LNCAP (cell line): Measurements from ENCODE around the gene WWOX.

ENCODE experiments used
- CTCF ChIP-seq: fragments of 450-650 bp; IDR thresholded peaks from 2 replicates; pipeline ENCODE4 v1.5.1; 2017; ENCODE audit warnings: mild to moderate bottlenecking

WWOX gene

GRCh38 chr16:79143026-79143425 is 1043.6 kb downstream of the WWOX start:
- no peak for TF ChIP-seq CTCF

GRCh38 chr16:79150151-79150550 is 1050.7 kb downstream of the WWOX start:
- no peak for TF ChIP-seq CTCF

GRCh38 chr16:79150632-79151310 is 1051.3 kb downstream of the WWOX start:
- no peak for TF ChIP-seq CTCF

GRCh38 chr16:79154086-79154485 is 1054.6 kb downstream of the WWOX start:
- TF ChIP-seq CTCF: no peak

- TF ChIP-seq CTCF: no peak
Measured at GRCh38 chr16:79155471-79155870, 1056.0 kb downstream of the WWOX start.

GRCh38 chr16:79155904-79156303 is 1056.5 kb downstream of the WWOX start:
- TF ChIP-seq CTCF: no peak

GRCh38 chr16:79156761-79157160 is 1057.3 kb downstream of the WWOX start:
- TF ChIP-seq CTCF: no peak

- no peak for TF ChIP-seq CTCF
Measured at GRCh38 chr16:79158337-79158736, 1058.9 kb downstream of the WWOX start.
